Panc1 (cell line): ENCODE data around the gene CACNG3. TPM values are rescaled to one million over a fixed set of nuclear protein-coding genes. Genes with fewer than 3 reads are reported as not detected.

Source experiments
- ATAC-seq: fragments of 200-7000 bp; cut with Tn5 transposase; 2 replicates; pipeline ENCODE4 v1.9.1; 2020; ENCODE audit warnings: mild to moderate bottlenecking, moderate library complexity
- BruUV-seq: library from RNA; stranded (reverse); fragments of 400-500 nt; replicated peaks from 2 replicates; lab custom pipeline; 2021; lab: Mats Ljungman, UMichigan
- CTCF ChIA-PET: fragments of 300-600 bp; sonication (Branson Sonifier 250); formaldehyde crosslinking; loops from one replicate; lab custom pipeline; 2022; ENCODE audit warnings: antibody characterized with exemption; lab: Charles Lee
- POLR2A ChIA-PET: fragments of 300-600 bp; sonication (Branson Sonifier 250); formaldehyde crosslinking; loops from one replicate; lab custom pipeline; 2022; ENCODE audit warnings: antibody characterized with exemption; lab: Charles Lee
- DNase-seq: peaks from one replicate; pipeline ENCODE4 v3.0.0-alpha.2; 2010; ENCODE audit warnings: low read depth, low spot score
- H3K27ac ChIP-seq: 2 replicates; pipeline ENCODE4 v1.5.1; 2011; ENCODE audit warnings: mild to moderate bottlenecking, low read length, inconsistent platforms
- H3K27me3 ChIP-seq: fragments of 200-500 bp; sonication (Bioruptor generic); 2 replicates; pipeline ENCODE4 v1.6.0; 2014; ENCODE audit warnings: low read length, inconsistent platforms; ENCODE audit not compliant: control insufficient read depth, insufficient read depth
- H3K36me3 ChIP-seq: fragments of 200-500 bp; sonication (Bioruptor generic); 2 replicates; pipeline ENCODE4 v1.5.1; 2014; ENCODE audit warnings: inconsistent platforms, mild to moderate bottlenecking, low read length, moderate library complexity; ENCODE audit not compliant: control insufficient read depth, insufficient read depth
- H3K4me1 ChIP-seq: 2 replicates; pipeline ENCODE4 v1.5.1; 2011; ENCODE audit warnings: inconsistent platforms, mild to moderate bottlenecking, low read length, moderate library complexity; ENCODE audit not compliant: control insufficient read depth, insufficient read depth
- H3K4me3 ChIP-seq, 2 experiments: 2 replicates each; pipeline ENCODE4 v1.5.1; 2011 to 2012; ENCODE audit warnings: low read depth in 2 of 2, low read length in 2 of 2, mild to moderate bottlenecking in 2 of 2, inconsistent platforms in 1 of 2, moderate library complexity in 1 of 2
- H3K9me3 ChIP-seq: fragments of 200-500 bp; sonication (Bioruptor generic); 2 replicates; pipeline ENCODE4 v1.5.1; 2014; ENCODE audit warnings: low read depth, mild to moderate bottlenecking, inconsistent platforms, low read length, moderate library complexity; ENCODE audit not compliant: control insufficient read depth, insufficient read depth
- CTCF ChIP-seq: fragments of 450-650 bp; IDR thresholded peaks from 2 replicates; pipeline ENCODE4 v1.5.1; 2017; ENCODE audit warnings: mild to moderate bottlenecking
- POLR2AphosphoS5 ChIP-seq: IDR thresholded peaks from 2 replicates; pipeline ENCODE4 v1.6.1; 2012; ENCODE audit warnings: mild to moderate bottlenecking, low read depth, low read length, moderate library complexity
- REST ChIP-seq, 2 experiments: IDR thresholded peaks; 2 replicates each; pipeline ENCODE4 v1.6.1; 2011 to 2012; ENCODE audit warnings: low read depth in 2 of 2, control low read depth in 1 of 2, low read length in 1 of 2, mild to moderate bottlenecking in 1 of 2, moderate library complexity in 1 of 2; ENCODE audit not compliant: insufficient read depth in 1 of 2
- SIN3A ChIP-seq: IDR thresholded peaks from 2 replicates; pipeline ENCODE4 v1.6.1; 2012; ENCODE audit warnings: low read depth, mild to moderate bottlenecking, low read length, moderate library complexity, borderline replicate concordance; ENCODE audit not compliant: insufficient read depth
- TCF7L2 ChIP-seq: IDR thresholded peaks from 2 replicates; pipeline ENCODE4 v1.6.1; 2011; ENCODE audit warnings: mild to moderate bottlenecking, low read depth, low read length, inconsistent platforms
- in situ Hi-C: cut with HindIII; loops from 2 replicates; pipeline ENCODE4 v1.10.0; 2016; ENCODE audit warnings: low sequenced_read_pairs, low pct_unique_long_range_greater_than_20kb
- intact Hi-C: fragments of 100-400 bp; cut with micrococcal nuclease; formaldehyde crosslinking; loops from one replicate; pipeline ENCODE4 v1.10.0; 2022; ENCODE audit not compliant: unreplicated experiment
- total RNA-seq: library from RNA; stranded (reverse); gene quantifications from one replicate; pipeline ENCODE4 v1.2.1, GENCODE V29; 2021; ENCODE audit not compliant: unreplicated experiment

The CACNG3 gene
- total RNA-seq, 1 experiment from 2014 or later = not detected

- no peaks in the 10 kb centered on the region for H3K36me3 ChIP-seq
- intact Hi-C loops = no loop called here
- no TSS peak for BruUV-seq
- CTCF ChIA-PET = no interaction called here
- no peaks in the 10 kb centered on the region for H3K9me3 ChIP-seq
- H3K4me1 ChIP-seq = no peaks in the 10 kb centered on the region
- H3K27ac ChIP-seq = no peak overlapping the region
- TF ChIP-seq CTCF (no peak), TCF7L2 (no peak), POLR2AphosphoS5 (no peak), SIN3A (no peak), REST (IDR thresholded peaks at IDR 0.05; ENCODE audit: insufficient read depth in 1 of 2, low read depth in 2 of 2, low read length in 1 of 2) (no peak)
- no peak for ATAC-seq
- in situ Hi-C loops = no loop called here
- POLR2A ChIA-PET = no interaction called here
- no peak for DNase-seq
- no peaks in the 10 kb centered on the region for H3K27me3 ChIP-seq
- H3K4me3 ChIP-seq = no peak overlapping the region
Observed at GRCh38 chr16:24381470-24382118, 125.5 kb downstream of the CACNG3 start.

- Histone ChIP-seq H3K4me1 (no peaks in the 10 kb centered on the region), H3K36me3 (no peaks in the 10 kb centered on the region), H3K27me3 (no peaks in the 10 kb centered on the region), H3K4me3 (no peak overlapping the region), H3K27ac (no peak overlapping the region), H3K9me3 (no peaks in the 10 kb centered on the region)
- in situ Hi-C loops (no loop called here), intact Hi-C loops (no loop called here)
- BruUV-seq = no TSS peak
- no peak for TF ChIP-seq POLR2AphosphoS5
- no peak for TF ChIP-seq CTCF
- no peak for TF ChIP-seq SIN3A
- no peak for TF ChIP-seq TCF7L2
- no peak for TF ChIP-seq REST (IDR thresholded peaks at IDR 0.05; ENCODE audit: insufficient read depth in 1 of 2, low read depth in 2 of 2, low read length in 1 of 2)
- CTCF ChIA-PET = no interaction called here
- POLR2A ChIA-PET = interaction anchor here (0.6 kb wide), 1 partner anchor 9 kb away, joined by 4 read pairs; no protein-coding TSS in a partner anchor
- no peak for DNase-seq
- no peak for ATAC-seq
Observed at GRCh38 chr16:24382762-24383407, 126.8 kb downstream of the CACNG3 start.
